SK-N-SH (cell line): Measurements from ENCODE around the gene SIRT5. TPM values are rescaled to one million over a fixed set of nuclear protein-coding genes. Genes with fewer than 3 reads are reported as not detected.

Source experiments
- CTCF ChIA-PET: fragments of 300-600, 350-600 bp; formaldehyde crosslinking; extraction: SDS; loops from one replicate; lab custom pipeline; 2021; lab: Yijun Ruan, JAX
- POLR2A ChIA-PET: fragments of 350-600 bp; sonication (Branson Sonifier 250); formaldehyde crosslinking; extraction: SDS; loops from one replicate; lab custom pipeline; 2020; ENCODE audit warnings: antibody characterized with exemption, inconsistent platforms; lab: Yijun Ruan, JAX
- DNase-seq: peaks from one replicate; pipeline ENCODE4 v3.0.0; 2012
- H2AFZ ChIP-seq: fragments of 200-600 bp; sonication (generic); 2 replicates; pipeline ENCODE4 v1.8.1; 2016; ENCODE audit warnings: antibody characterized with exemption, mild to moderate bottlenecking, low read depth
- H3F3A ChIP-seq: fragments of 200-600 bp; sonication (generic); replicated peaks from 2 replicates; pipeline ENCODE3; 2016; ENCODE audit warnings: antibody characterized with exemption, mild to moderate bottlenecking; ENCODE audit not compliant: insufficient read depth
- H3K27ac ChIP-seq, 2 experiments: fragments of 200-500 bp in 1 of 2; fragments of 200-600 bp in 1 of 2; sonication (Bioruptor generic) in 1 of 2; sonication (generic), shearing (Covaris generic) in 1 of 2; 2 replicates each; pipeline versions ENCODE4 v1.5.1 to v1.6.1; 2014 to 2016; ENCODE audit warnings: low read depth in 2 of 2, inconsistent platforms in 1 of 2, low read length in 1 of 2, mild to moderate bottlenecking in 1 of 2, mixed read lengths in 1 of 2
- H3K27me3 ChIP-seq: fragments of 200-600 bp; sonication (generic), shearing (Covaris generic); 2 replicates; pipeline ENCODE4 v1.6.1; 2016; ENCODE audit warnings: mixed run types; ENCODE audit not compliant: insufficient read depth
- H3K36me3 ChIP-seq, 2 experiments: fragments of 200-500 bp in 1 of 2; fragments of 200-600 bp in 1 of 2; sonication (Bioruptor generic) in 1 of 2; sonication (generic) in 1 of 2; replicated peaks in 1 of 2; 2 replicates each; pipeline versions ENCODE3 to v1.5.1; 2014 to 2016; ENCODE audit warnings: low read length in 1 of 2, mild to moderate bottlenecking in 1 of 2; ENCODE audit not compliant: insufficient read depth in 2 of 2, control insufficient read depth in 1 of 2
- H3K4me1 ChIP-seq, 2 experiments: fragments of 200-500 bp in 1 of 2; fragments of 200-600 bp in 1 of 2; sonication (Bioruptor generic) in 1 of 2; sonication (generic), shearing (Covaris generic) in 1 of 2; 2 replicates each; pipeline versions ENCODE4 v1.5.1 to v1.6.1; 2014 to 2016; ENCODE audit warnings: low read depth in 1 of 2, low read length in 1 of 2, mixed run types in 1 of 2; ENCODE audit not compliant: insufficient read depth in 2 of 2, control insufficient read depth in 1 of 2
- H3K4me2 ChIP-seq: fragments of 200-600 bp; sonication (generic), shearing (Covaris generic); 2 replicates; pipeline ENCODE4 v1.6.1; 2017; ENCODE audit warnings: mixed run types
- H3K4me3 ChIP-seq, 2 experiments: fragments of 200-500 bp in 1 of 2; fragments of 200-600 bp in 1 of 2; sonication (Bioruptor generic) in 1 of 2; sonication (generic), shearing (Covaris generic) in 1 of 2; 2 replicates each; pipeline versions ENCODE4 v1.5.1 to v1.8.1; 2014 to 2016; ENCODE audit warnings: low read depth in 2 of 2, inconsistent platforms in 1 of 2, low read length in 1 of 2, mild to moderate bottlenecking in 1 of 2, mixed read lengths in 1 of 2, moderate library complexity in 1 of 2
- H3K79me2 ChIP-seq: fragments of 200-600 bp; sonication (generic); 2 replicates; pipeline ENCODE4 v1.8.1; 2017; ENCODE audit warnings: mild to moderate bottlenecking; ENCODE audit not compliant: insufficient read depth
- H3K9ac ChIP-seq: fragments of 200-600 bp; sonication (generic); 2 replicates; pipeline ENCODE4 v1.6.1; 2017; ENCODE audit warnings: mixed run types
- H3K9me2 ChIP-seq: fragments of 200-600 bp; sonication (generic); 2 replicates; pipeline ENCODE4 v1.6.1; 2017; ENCODE audit warnings: mixed run types
- H3K9me3 ChIP-seq: fragments of 200-600 bp; sonication (generic); 2 replicates; pipeline ENCODE4 v1.6.1; 2017; ENCODE audit warnings: mixed run types, mild to moderate bottlenecking, moderate library complexity
- H4K20me1 ChIP-seq: fragments of 200-600 bp; sonication (generic); 2 replicates; pipeline ENCODE4 v1.6.1; 2017; ENCODE audit warnings: mild to moderate bottlenecking, mixed run types; ENCODE audit not compliant: insufficient read depth
- CHD2 ChIP-seq: fragments of 150-350 bp; IDR thresholded peaks from 2 replicates; pipeline ENCODE4 v1.6.1; 2018; ENCODE audit warnings: low read length; ENCODE audit not compliant: partially characterized antibody
- ELF1 ChIP-seq: IDR thresholded peaks from 2 replicates; pipeline ENCODE4 v1.4.0; 2012
- EZH2phosphoT487 ChIP-seq: fragments of 200-600 bp; sonication (generic); IDR thresholded peaks from 2 replicates; pipeline ENCODE4 v1.6.1; 2017; ENCODE audit warnings: low read depth, mixed run types, mild to moderate bottlenecking, antibody characterized with exemption, moderate library complexity, borderline replicate concordance
- FOSL2 ChIP-seq: IDR thresholded peaks from 2 replicates; pipeline ENCODE4 v1.4.0; 2012; ENCODE audit warnings: low read depth, mild to moderate bottlenecking, moderate library complexity, borderline replicate concordance
- FOXJ3 ChIP-seq: sonication (generic); formaldehyde crosslinking; IDR thresholded peaks from 2 replicates; pipeline ENCODE4 v1.5.1; 2020; ENCODE audit warnings: mild to moderate bottlenecking, missing genetic modification reagents
- GABPA ChIP-seq: IDR thresholded peaks from 2 replicates; pipeline ENCODE4 v1.4.0; 2012; ENCODE audit warnings: low read depth, mild to moderate bottlenecking
- REST ChIP-seq: IDR thresholded peaks from 2 replicates; pipeline ENCODE4 v1.6.1; 2012; ENCODE audit warnings: mild to moderate bottlenecking, low read depth, low read length, moderate library complexity
- RFX5 ChIP-seq: IDR thresholded peaks from 2 replicates; pipeline ENCODE4 v1.6.1; 2012; ENCODE audit warnings: mild to moderate bottlenecking, improper control_type of control experiment, low read length
- TCF12 ChIP-seq: IDR thresholded peaks from 2 replicates; pipeline ENCODE4 v1.4.0; 2012
- ZBTB33 ChIP-seq: IDR thresholded peaks from 2 replicates; pipeline ENCODE4 v1.4.0; 2012; ENCODE audit warnings: low read depth, borderline replicate concordance
- WGBS: methylation state at CpG from one replicate; pipeline ENCODE4 v1.1.6; 2017; ENCODE audit warnings: low lambda C conversion rate; 5-methylcytosine and 5-hydroxymethylcytosine counted together
- polyA plus RNA-seq, 3 experiments: library from polyadenylated mRNA; depleted of rRNA; stranded (reverse); fragments of >200 nt; gene quantifications; 2 replicates each; pipeline ENCODE4 v1.2.3, GENCODE V29; 2012
- TF ChIP-seq, protein P1 (sequence below): IDR thresholded peaks from 2 replicates; pipeline ENCODE4 v1.4.0; 2012; ENCODE audit warnings: low read depth
- TF ChIP-seq, protein P2 (sequence below): IDR thresholded peaks from 2 replicates; pipeline ENCODE4; 2012
- TF ChIP-seq, protein P3 (sequence below): fragments of 200-600 bp; sonication (generic); IDR thresholded peaks from 2 replicates; pipeline ENCODE4 v1.6.1; 2017; ENCODE audit warnings: antibody characterized with exemption, mild to moderate bottlenecking, moderate library complexity

The SIRT5 gene
- polyA plus RNA-seq, 1 of the 3 experiments (the other 2 are of a cell fraction): 6.7 TPM

- TF ChIP-seq, protein P1, sequence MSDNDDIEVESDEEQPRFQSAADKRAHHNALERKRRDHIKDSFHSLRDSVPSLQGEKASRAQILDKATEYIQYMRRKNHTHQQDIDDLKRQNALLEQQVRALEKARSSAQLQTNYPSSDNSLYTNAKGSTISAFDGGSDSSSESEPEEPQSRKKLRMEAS: no peak
- TF ChIP-seq ELF1: no peak
- TF ChIP-seq RFX5: no peak
- TF ChIP-seq FOSL2: no peak
- TF ChIP-seq CHD2: no peak
- TF ChIP-seq, protein P2, sequence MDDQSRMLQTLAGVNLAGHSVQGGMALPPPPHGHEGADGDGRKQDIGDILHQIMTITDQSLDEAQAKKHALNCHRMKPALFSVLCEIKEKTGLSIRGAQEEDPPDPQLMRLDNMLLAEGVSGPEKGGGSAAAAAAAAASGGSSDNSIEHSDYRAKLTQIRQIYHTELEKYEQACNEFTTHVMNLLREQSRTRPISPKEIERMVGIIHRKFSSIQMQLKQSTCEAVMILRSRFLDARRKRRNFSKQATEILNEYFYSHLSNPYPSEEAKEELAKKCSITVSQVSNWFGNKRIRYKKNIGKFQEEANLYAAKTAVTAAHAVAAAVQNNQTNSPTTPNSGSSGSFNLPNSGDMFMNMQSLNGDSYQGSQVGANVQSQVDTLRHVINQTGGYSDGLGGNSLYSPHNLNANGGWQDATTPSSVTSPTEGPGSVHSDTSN: no peak
- TF ChIP-seq EZH2phosphoT487: no peak
- TF ChIP-seq, protein P3, sequence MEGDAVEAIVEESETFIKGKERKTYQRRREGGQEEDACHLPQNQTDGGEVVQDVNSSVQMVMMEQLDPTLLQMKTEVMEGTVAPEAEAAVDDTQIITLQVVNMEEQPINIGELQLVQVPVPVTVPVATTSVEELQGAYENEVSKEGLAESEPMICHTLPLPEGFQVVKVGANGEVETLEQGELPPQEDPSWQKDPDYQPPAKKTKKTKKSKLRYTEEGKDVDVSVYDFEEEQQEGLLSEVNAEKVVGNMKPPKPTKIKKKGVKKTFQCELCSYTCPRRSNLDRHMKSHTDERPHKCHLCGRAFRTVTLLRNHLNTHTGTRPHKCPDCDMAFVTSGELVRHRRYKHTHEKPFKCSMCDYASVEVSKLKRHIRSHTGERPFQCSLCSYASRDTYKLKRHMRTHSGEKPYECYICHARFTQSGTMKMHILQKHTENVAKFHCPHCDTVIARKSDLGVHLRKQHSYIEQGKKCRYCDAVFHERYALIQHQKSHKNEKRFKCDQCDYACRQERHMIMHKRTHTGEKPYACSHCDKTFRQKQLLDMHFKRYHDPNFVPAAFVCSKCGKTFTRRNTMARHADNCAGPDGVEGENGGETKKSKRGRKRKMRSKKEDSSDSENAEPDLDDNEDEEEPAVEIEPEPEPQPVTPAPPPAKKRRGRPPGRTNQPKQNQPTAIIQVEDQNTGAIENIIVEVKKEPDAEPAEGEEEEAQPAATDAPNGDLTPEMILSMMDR: no peak
- TF ChIP-seq FOXJ3 (CRISPR knock-in tag): no peak
- no peak for TF ChIP-seq GABPA
- TF ChIP-seq TCF12: no peak
- TF ChIP-seq ZBTB33: no peak
These were observed 15.2 kb upstream of the SIRT5 start (continued) for GRCh38 chr6:13559251-13559650.

GRCh38 chr6:13559968-13560650 lies 14.3 kb upstream of the SIRT5 start:
- Histone ChIP-seq H4K20me1 (no peaks in the 10 kb centered on the region), H3K4me3 (no peak overlapping the region), H3K9ac (no peak overlapping the region), H3K27ac (no peak overlapping the region), H2AFZ (no peak overlapping the region), H3K4me2 (no peak overlapping the region), H3K79me2 (no peaks in the 10 kb centered on the region), H3K36me3 (no peaks in the 10 kb centered on the region), H3K9me2 (no peaks in the 10 kb centered on the region), H3K27me3 (no peaks in the 10 kb centered on the region), H3K4me1 (peaks cover 0 to 16% of the 10 kb centered on the region in 2 experiments; a peak in 2 of 4 replicates), H3F3A (peaks cover 3% of the 10 kb centered on the region), H3K9me3 (no peaks in the 10 kb centered on the region)
- WGBS: 69% methylated on average over 4 of the region's 4 CpGs
- ChIA-PET POLR2A (no interaction called here), CTCF (interaction anchor here (7.0 kb wide), 1 partner anchor 13 kb away, joined by 48 read pairs; the partner anchor contains the start of gene SIRT5)
- DNase-seq: no peak
- no peak for TF ChIP-seq REST
- TF ChIP-seq, all 33 proteins: peak for 0
